HepG2 (cell line): ENCODE results near the gene IRF2. TPM values are rescaled to one million over a fixed set of nuclear protein-coding genes. Genes with fewer than 3 reads are reported as not detected.

Source experiments
- ATAC-seq: fragments of 200-7000 bp; cut with Tn5 transposase; 3 replicates; pipeline ENCODE4 v1.9.1; 2020; ENCODE audit warnings: mild to moderate bottlenecking, moderate library complexity
- BruUV-seq: library from RNA; stranded (reverse); fragments of 400-500 nt; replicated peaks from 2 replicates; lab custom pipeline; 2021; lab: Mats Ljungman, UMichigan
- CTCF ChIA-PET: fragments of 300-600 bp; formaldehyde crosslinking; extraction: SDS; loops from one replicate; lab custom pipeline; 2021; ENCODE audit warnings: low total read pairs, inconsistent platforms, low intra/inter-chr PET ratio; lab: Yijun Ruan, JAX
- POLR2A ChIA-PET: fragments of 350-600 bp; sonication (Branson Sonifier 250); formaldehyde crosslinking; loops from one replicate; lab custom pipeline; 2020; ENCODE audit warnings: antibody characterized with exemption, inconsistent platforms; lab: Yijun Ruan, JAX
- DNase-seq: peaks from one replicate; pipeline ENCODE4 v3.0.0-alpha.2; 2015; ENCODE audit warnings: low spot score
- FAIRE-seq: peaks from 3 replicates; lab custom pipeline; 2011; peaks lifted over from hg19 to GRCh38; lab: Jason Lieb, UNC
- H2AFZ ChIP-seq: one replicate; pipeline ENCODE4 v1.6.1; 2011; ENCODE audit warnings: low read length, inconsistent platforms
- H3K27ac ChIP-seq: fragments of 300-600 bp; 3 replicates; pipeline ENCODE4 v1.8.0; 2011; ENCODE audit warnings: mixed run types, mild to moderate bottlenecking, mixed read lengths, low read length, inconsistent platforms; ENCODE audit not compliant: insufficient read depth; ENCODE audit errors: extremely low read length
- H3K27me3 ChIP-seq, 2 experiments: fragments of 200-600 bp in 1 of 2; 2 replicates in 1 of 2; 3 replicates in 1 of 2; pipeline versions ENCODE4 v1.6.0 to v1.8.0; 2011; ENCODE audit warnings: low read length in 2 of 2, mild to moderate bottlenecking in 2 of 2, moderate library complexity in 2 of 2, inconsistent platforms in 1 of 2; ENCODE audit not compliant: insufficient read depth in 2 of 2, control insufficient read depth in 1 of 2
- H3K36me3 ChIP-seq, 2 experiments: fragments of 200-600 bp in 1 of 2; replicated peaks in 1 of 2; 2 replicates in 1 of 2; 3 replicates in 1 of 2; pipeline versions ENCODE4 v1.5.1 to v1.8.0; 2011; ENCODE audit warnings: low read length in 2 of 2, inconsistent platforms in 1 of 2; ENCODE audit not compliant: insufficient read depth in 2 of 2, control insufficient read depth in 1 of 2
- H3K4me1 ChIP-seq: 2 replicates; pipeline ENCODE4 v1.5.1; 2012; ENCODE audit warnings: low read length, inconsistent platforms; ENCODE audit not compliant: insufficient read depth
- H3K4me2 ChIP-seq: 2 replicates; pipeline ENCODE4 v1.6.0; 2011; ENCODE audit warnings: low read depth, low read length, inconsistent platforms
- H3K4me3 ChIP-seq, 3 experiments: fragments of 200-600 bp in 1 of 3; sonication (generic), shearing (Covaris generic) in 1 of 3; replicated peaks in 1 of 3; 2 replicates each; pipeline ENCODE4 v1.5.1; 2011 to 2016; ENCODE audit warnings: low read length in 3 of 3, inconsistent platforms in 2 of 3, low read depth in 2 of 3, mild to moderate bottlenecking in 2 of 3, control low read depth in 1 of 3, mixed read lengths in 1 of 3; ENCODE audit not compliant: insufficient read depth in 1 of 3
- H3K79me2 ChIP-seq: one replicate; pipeline ENCODE4 v1.6.1; 2011; ENCODE audit warnings: low read length, inconsistent platforms; ENCODE audit not compliant: insufficient read depth
- H3K9ac ChIP-seq: 2 replicates; pipeline ENCODE4 v1.6.0; 2011; ENCODE audit warnings: mild to moderate bottlenecking, low read depth, low read length, inconsistent platforms; ENCODE audit not compliant: insufficient read depth
- H3K9me3 ChIP-seq: 2 replicates; pipeline ENCODE4 v1.5.1; 2012; ENCODE audit warnings: mild to moderate bottlenecking, low read length
- H4K20me1 ChIP-seq: 2 replicates; pipeline ENCODE4 v1.6.0; 2011; ENCODE audit warnings: inconsistent platforms, mild to moderate bottlenecking, low read length, moderate library complexity; ENCODE audit not compliant: insufficient read depth
- CAMTA2 ChIP-seq: sonication (generic); formaldehyde crosslinking; IDR thresholded peaks from 2 replicates; pipeline ENCODE4 v1.4.0; 2020; ENCODE audit warnings: mild to moderate bottlenecking, missing genetic modification reagents, borderline replicate concordance
- ZBTB8A ChIP-seq: sonication (generic); formaldehyde crosslinking; IDR thresholded peaks from 2 replicates; pipeline ENCODE4 v1.4.0; 2020; ENCODE audit warnings: mild to moderate bottlenecking, low read depth, missing genetic modification reagents, borderline replicate concordance
- WGBS: methylation state at CpG from one replicate; pipeline ENCODE4 v1.1.6; 2017; ENCODE audit warnings: low lambda C conversion rate; 5-methylcytosine and 5-hydroxymethylcytosine counted together
- in situ Hi-C: cut with HindIII; loops from 2 replicates; pipeline ENCODE4 v1.10.0; 2017; ENCODE audit warnings: low pct_unique_long_range_greater_than_20kb; ENCODE audit not compliant: extremely low pct_ligation_motif_present
- intact Hi-C: fragments of 100-400 bp; cut with micrococcal nuclease; formaldehyde crosslinking; loops from one replicate; pipeline ENCODE4 v1.10.0; 2022; ENCODE audit not compliant: unreplicated experiment
- polyA plus RNA-seq, 8 experiments: library from polyadenylated mRNA; depleted of rRNA in 3 of 8; stranded (reverse) in 7 of 8; unstranded in 1 of 8; fragments of >200 nt; fragmentation: Illumina TruSeq in 4 of 8; extraction: Trizol in 4 of 8; gene quantifications; 2 replicates each; pipeline versions ENCODE4 v1.2.1 to v1.2.3, GENCODE V29; 2011 to 2016; ENCODE audit warnings: low read depth in 4 of 8, missing spikeins in 1 of 8, mixed read lengths in 1 of 8; ENCODE audit not compliant: insufficient read depth in 1 of 8
- total RNA-seq, 5 experiments: library from RNA; depleted of rRNA; stranded (reverse); fragments of >200 nt; fragmentation: Illumina TruSeq; extraction: Trizol; gene quantifications; 2 replicates each; pipeline ENCODE4 v1.2.3, GENCODE V29; 2016; ENCODE audit warnings: low read depth in 1 of 5
- TF ChIP-seq, protein P1 (sequence below), 2 experiments: sonication (generic) in 1 of 2; formaldehyde crosslinking in 1 of 2; IDR thresholded peaks; 2 replicates each; pipeline versions ENCODE4 v1.4.0 to v1.6.1; 2016 to 2020; ENCODE audit warnings: borderline replicate concordance in 1 of 2, low read depth in 1 of 2, mild to moderate bottlenecking in 1 of 2, missing genetic modification reagents in 1 of 2
- TF ChIP-seq, protein P2 (sequence below): sonication (generic); formaldehyde crosslinking; IDR thresholded peaks from 2 replicates; pipeline ENCODE4 v1.9.0; 2022; ENCODE audit warnings: missing genetic modification reagents, mild to moderate bottlenecking, borderline replicate concordance
- TF ChIP-seq, protein P3 (sequence below): sonication (generic); formaldehyde crosslinking; IDR thresholded peaks from 2 replicates; pipeline ENCODE4 v1.4.0; 2020; ENCODE audit warnings: missing genetic modification reagents
- TF ChIP-seq, protein P4 (sequence below): IDR thresholded peaks from 2 replicates; pipeline ENCODE4 v1.6.1; 2012; ENCODE audit warnings: inconsistent platforms
- TF ChIP-seq, protein P5 (sequence below): sonication (generic); formaldehyde crosslinking; IDR thresholded peaks from 2 replicates; pipeline ENCODE4 v1.4.0; 2020; ENCODE audit warnings: missing genetic modification reagents

IRF2 gene
- total and polyA plus RNA-seq, 2 of the 13 experiments (the other 11 are each of a cell fraction or from before 2014, with no cell fraction given) = 15.5 to 28.8 TPM

DNA sequence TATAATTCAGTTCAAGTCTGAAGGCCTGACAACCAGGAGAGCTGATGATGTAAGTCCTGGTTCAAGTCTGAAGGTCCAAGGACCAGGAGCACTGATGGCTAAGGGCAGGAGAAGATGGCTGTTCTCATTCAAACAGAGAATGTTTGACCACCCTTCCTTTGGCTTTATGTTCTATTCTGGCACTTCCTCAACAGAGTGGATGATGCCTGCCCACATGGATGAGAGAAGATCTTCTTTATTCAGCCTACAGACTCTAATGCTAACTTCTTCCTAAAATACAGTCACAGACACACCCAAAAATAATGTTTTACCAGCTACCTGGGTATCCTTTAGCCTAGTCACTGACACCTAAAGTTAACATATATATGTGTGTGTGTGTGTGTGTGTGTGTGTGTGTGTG lies 25.6 kb upstream of the IRF2 start (continued):
- TF ChIP-seq, protein P1, sequence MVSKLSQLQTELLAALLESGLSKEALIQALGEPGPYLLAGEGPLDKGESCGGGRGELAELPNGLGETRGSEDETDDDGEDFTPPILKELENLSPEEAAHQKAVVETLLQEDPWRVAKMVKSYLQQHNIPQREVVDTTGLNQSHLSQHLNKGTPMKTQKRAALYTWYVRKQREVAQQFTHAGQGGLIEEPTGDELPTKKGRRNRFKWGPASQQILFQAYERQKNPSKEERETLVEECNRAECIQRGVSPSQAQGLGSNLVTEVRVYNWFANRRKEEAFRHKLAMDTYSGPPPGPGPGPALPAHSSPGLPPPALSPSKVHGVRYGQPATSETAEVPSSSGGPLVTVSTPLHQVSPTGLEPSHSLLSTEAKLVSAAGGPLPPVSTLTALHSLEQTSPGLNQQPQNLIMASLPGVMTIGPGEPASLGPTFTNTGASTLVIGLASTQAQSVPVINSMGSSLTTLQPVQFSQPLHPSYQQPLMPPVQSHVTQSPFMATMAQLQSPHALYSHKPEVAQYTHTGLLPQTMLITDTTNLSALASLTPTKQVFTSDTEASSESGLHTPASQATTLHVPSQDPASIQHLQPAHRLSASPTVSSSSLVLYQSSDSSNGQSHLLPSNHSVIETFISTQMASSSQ (IDR thresholded peaks at IDR 0.05; ENCODE audit: low read depth) = no peak
- TF ChIP-seq, protein P1 (CRISPR knock-in tag; IDR thresholded peaks at IDR 0.05; ENCODE audit: borderline replicate concordance) = no peak
- TF ChIP-seq, all 625 proteins: peak for 0

DNA sequence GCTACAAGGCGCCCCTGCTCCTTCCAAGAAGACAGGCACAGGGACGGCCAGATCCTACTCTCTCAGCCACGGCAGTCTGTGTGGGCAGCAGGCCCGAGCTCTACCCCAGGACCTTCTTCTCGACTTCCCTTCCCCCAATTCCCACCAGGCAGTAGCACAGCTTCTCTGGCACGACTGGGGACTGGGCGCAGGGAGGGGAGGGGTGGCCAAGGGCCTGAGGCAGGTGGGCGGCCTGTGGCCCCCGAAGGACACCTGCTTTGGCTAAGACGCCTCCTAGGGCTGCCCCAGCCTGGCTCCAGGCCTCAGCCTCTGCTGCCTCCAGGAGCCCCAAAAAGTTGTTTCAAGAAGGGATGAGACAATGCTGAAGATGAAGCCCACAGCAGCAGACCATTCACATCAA lies 24.2 kb upstream of the IRF2 start:
- H3K4me2 ChIP-seq = no peak overlapping the region
- ChIA-PET CTCF (no interaction called here), POLR2A (no interaction called here)
- WGBS = no CpG with 5 or more reads among the region's 10 CpGs
- H3K27ac ChIP-seq = no peak overlapping the region
- BruUV-seq = no TSS peak
- no peak overlapping the region for H2AFZ ChIP-seq
- H4K20me1 ChIP-seq = no peaks in the 10 kb centered on the region
- DNase-seq (no peak), FAIRE-seq (no peak), ATAC-seq (no peak)
- H3K4me3 ChIP-seq = no peak overlapping the region
- intact Hi-C loops = no loop called here
- in situ Hi-C loops = no loop called here
- no peaks in the 10 kb centered on the region for H3K9me3 ChIP-seq
- no peaks in the 10 kb centered on the region for H3K79me2 ChIP-seq
- H3K36me3 ChIP-seq = no peaks in the 10 kb centered on the region
- peaks cover 0 to 11% of the 10 kb centered on the region in 2 experiments; a peak in 1 of 5 replicates for H3K27me3 ChIP-seq
- no peak overlapping the region for H3K9ac ChIP-seq
- no peaks in the 10 kb centered on the region for H3K4me1 ChIP-seq
- TF ChIP-seq ZBTB8A = no peak
- TF ChIP-seq, protein P2, sequence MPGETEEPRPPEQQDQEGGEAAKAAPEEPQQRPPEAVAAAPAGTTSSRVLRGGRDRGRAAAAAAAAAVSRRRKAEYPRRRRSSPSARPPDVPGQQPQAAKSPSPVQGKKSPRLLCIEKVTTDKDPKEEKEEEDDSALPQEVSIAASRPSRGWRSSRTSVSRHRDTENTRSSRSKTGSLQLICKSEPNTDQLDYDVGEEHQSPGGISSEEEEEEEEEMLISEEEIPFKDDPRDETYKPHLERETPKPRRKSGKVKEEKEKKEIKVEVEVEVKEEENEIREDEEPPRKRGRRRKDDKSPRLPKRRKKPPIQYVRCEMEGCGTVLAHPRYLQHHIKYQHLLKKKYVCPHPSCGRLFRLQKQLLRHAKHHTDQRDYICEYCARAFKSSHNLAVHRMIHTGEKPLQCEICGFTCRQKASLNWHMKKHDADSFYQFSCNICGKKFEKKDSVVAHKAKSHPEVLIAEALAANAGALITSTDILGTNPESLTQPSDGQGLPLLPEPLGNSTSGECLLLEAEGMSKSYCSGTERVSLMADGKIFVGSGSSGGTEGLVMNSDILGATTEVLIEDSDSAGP (CRISPR knock-in tag) = no peak
- TF ChIP-seq, protein P3, sequence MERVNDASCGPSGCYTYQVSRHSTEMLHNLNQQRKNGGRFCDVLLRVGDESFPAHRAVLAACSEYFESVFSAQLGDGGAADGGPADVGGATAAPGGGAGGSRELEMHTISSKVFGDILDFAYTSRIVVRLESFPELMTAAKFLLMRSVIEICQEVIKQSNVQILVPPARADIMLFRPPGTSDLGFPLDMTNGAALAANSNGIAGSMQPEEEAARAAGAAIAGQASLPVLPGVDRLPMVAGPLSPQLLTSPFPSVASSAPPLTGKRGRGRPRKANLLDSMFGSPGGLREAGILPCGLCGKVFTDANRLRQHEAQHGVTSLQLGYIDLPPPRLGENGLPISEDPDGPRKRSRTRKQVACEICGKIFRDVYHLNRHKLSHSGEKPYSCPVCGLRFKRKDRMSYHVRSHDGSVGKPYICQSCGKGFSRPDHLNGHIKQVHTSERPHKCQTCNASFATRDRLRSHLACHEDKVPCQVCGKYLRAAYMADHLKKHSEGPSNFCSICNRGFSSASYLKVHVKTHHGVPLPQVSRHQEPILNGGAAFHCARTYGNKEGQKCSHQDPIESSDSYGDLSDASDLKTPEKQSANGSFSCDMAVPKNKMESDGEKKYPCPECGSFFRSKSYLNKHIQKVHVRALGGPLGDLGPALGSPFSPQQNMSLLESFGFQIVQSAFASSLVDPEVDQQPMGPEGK = no peak
- no peak for TF ChIP-seq CAMTA2 (CRISPR knock-in tag)
- TF ChIP-seq, protein P4, sequence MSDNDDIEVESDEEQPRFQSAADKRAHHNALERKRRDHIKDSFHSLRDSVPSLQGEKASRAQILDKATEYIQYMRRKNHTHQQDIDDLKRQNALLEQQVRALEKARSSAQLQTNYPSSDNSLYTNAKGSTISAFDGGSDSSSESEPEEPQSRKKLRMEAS = no peak
- TF ChIP-seq, protein P5, sequence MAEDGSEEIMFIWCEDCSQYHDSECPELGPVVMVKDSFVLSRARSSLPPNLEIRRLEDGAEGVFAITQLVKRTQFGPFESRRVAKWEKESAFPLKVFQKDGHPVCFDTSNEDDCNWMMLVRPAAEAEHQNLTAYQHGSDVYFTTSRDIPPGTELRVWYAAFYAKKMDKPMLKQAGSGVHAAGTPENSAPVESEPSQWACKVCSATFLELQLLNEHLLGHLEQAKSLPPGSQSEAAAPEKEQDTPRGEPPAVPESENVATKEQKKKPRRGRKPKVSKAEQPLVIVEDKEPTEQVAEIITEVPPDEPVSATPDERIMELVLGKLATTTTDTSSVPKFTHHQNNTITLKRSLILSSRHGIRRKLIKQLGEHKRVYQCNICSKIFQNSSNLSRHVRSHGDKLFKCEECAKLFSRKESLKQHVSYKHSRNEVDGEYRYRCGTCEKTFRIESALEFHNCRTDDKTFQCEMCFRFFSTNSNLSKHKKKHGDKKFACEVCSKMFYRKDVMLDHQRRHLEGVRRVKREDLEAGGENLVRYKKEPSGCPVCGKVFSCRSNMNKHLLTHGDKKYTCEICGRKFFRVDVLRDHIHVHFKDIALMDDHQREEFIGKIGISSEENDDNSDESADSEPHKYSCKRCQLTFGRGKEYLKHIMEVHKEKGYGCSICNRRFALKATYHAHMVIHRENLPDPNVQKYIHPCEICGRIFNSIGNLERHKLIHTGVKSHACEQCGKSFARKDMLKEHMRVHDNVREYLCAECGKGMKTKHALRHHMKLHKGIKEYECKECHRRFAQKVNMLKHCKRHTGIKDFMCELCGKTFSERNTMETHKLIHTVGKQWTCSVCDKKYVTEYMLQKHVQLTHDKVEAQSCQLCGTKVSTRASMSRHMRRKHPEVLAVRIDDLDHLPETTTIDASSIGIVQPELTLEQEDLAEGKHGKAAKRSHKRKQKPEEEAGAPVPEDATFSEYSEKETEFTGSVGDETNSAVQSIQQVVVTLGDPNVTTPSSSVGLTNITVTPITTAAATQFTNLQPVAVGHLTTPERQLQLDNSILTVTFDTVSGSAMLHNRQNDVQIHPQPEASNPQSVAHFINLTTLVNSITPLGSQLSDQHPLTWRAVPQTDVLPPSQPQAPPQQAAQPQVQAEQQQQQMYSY (CRISPR knock-in tag) = no peak
